HG02571 (cell line): Measurements from ENCODE around the gene NDUFB10.
"Not testable (repeated sequence)": the region's sequence is repeated elsewhere in the genome, so short reads cannot be mapped to it uniquely, and the experiment has no call there.

Source experiments
- ATAC-seq: cut with Tn5 transposase; IDR thresholded peaks from one replicate; pipeline ENCODE4 v1.9.1; 2021; ENCODE audit warnings: mild to moderate bottlenecking, moderate library complexity; ENCODE audit not compliant: unreplicated experiment

Gene NDUFB10

GRCh38 chr16:1959269-1960039 lies at the start of gene NDUFB10:
NDUFB10 (plus strand) TSS chr16:1959538; CDS start chr16:1959625, 87 bp downstream.
- ATAC-seq = peak; percentile 59

DNA sequence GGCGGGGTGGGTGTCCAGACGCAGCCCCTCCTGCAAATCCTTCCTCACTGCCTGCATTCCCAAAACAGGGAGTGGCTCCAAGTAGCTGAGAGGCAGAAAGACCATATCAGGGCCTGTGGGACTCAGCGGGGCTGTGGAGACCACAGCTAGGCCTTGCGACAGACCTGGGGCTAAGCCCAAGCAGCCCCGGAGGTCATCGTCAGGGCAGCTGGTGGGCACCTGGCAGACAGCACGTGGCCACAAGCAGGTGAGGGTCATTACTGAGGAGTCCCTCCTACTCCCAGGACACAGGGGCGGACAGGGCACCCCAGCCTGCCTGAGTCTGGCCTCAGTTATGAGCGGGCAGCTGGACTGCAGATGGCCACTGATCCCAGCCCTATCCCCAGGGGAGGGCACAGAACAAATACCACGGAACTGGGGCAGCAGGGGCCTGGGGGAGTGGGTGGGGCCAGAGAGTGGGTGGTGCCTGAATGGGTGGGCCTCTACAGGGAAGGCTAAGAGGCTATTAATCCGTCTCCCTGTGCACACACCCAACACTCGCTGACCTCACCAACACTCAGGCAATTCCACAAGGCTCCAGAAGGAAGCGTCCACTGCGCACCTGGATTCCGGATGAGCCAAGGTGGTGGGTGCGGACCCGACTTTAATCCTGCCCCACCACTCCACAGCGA lies 49.6 kb upstream of the NDUFB10 start:
- ATAC-seq = no peak

DNA sequence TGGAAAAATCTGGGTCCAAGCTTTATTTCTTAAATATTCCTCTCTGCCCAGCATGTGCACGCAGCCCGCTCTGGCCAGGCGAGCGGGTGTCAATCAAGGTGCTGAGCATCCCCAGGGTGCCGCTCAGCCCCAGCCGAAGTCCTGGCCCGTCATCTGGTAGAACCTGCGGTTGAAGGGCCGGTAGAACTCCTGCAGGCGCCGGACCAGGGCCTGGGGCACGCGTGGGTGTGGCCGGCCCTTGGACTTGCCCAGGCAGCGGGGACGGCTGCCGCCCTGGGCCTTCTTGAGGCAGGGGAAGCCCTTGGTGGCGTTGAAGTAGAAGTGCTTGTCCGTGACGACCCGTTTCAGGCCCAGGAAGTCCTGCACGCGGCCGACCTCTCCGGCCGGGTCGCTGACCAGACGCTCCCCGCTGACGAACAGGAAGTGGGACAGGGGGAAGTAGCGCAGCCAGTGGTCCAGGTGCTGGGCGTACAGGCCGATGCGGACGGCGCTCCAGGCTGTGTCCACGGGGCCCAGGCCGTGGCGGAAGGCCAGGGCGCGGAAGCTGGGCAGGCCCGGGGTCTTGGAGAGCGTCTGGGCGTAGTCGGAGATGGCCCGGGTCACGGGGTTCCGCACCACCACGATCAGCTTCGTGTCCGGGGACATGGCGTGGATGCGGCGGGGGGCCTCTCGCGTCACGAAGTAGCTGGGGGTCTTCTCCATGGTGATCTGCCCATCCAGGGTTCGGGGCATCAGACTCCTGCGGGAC lies 47.7 kb upstream of the NDUFB10 start:
- ATAC-seq = no peak

DNA sequence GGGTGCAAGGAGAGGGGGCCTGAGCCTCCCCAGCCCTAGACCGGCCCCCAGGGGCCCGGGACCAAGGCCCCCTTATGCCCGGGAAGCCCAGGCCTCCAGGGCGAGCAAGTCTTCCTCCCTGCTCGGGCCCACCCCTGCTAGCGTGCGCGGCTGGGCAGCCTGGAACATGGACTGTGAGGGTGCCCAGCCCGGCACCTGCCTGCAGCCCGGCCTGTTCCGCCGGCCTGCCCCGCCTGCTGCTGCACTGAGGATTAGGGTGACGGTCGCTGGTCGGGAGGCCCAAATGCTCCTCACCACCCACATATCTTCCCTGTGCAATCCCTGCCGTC lies 47.2 kb upstream of the NDUFB10 start:
- no peak for ATAC-seq

DNA sequence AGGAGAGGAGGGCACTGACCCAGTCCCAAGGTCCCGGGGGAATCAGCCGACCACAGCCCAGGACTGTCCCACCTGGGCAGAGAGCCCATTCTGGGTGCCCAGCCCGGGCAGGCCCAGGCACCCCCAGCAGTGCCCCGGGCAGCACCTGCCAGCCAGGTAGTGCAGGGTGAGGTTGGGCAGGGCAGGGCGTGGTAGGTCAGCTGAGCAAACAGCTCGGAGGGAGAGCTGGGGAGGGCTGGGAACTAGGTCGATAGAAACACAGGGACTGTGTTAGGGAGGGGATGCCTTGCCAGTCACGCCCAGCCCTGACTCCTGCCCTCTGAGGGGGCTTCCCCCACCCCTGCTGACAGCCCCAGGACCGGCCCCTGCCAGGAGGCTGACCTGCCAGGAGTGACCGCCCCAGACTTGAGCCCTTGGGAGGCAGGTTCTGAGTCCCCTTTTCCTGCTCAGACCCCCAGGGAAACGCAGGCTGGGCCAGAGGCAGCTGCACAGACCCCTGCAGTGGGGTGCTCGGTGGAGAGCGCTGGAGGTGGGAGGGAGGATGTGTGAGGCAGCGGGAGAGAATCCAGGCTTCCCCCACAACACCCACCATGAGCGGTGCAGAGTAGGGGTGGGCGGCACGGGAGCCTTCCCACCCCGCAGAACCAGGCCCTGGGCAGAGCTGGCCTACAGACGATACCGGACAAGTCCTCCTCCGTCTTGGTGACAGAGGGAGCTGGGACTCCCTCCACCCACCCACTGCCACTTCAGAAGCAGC lies 45.8 kb upstream of the NDUFB10 start:
- ATAC-seq = no peak

DNA sequence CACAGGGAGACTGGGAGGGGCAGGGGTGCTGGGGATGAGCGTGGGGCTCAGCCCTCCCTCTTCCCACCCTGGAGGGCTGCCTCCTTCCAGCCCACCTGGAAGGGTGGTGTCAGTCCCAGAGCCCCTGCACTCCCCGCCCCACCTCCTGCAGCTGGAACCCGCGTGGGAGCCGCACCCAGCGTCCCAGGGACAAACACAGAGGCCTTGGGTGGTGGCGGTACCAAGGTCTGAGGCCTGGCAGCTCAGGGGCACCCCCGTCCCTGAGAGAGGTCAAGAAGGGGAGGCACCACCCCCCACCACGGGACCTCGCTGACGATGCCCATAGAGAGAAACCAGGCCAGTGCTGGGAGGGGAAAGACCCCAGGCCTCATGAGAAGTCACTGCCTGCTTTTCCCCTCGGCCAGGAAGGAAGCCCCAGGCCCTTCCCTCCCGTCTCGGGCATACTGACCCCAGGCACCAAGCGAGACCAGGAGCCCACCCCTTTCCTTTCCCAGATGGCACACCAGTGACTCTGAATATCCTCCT lies 45.2 kb upstream of the NDUFB10 start:
- no peak for ATAC-seq

GRCh38 chr16:1914988-1915387 lies 44.4 kb upstream of the NDUFB10 start:
- ATAC-seq = no peak

GRCh38 chr16:1915732-1916639 lies 43.4 kb upstream of the NDUFB10 start:
- no peak for ATAC-seq

- ATAC-seq = no peak
Observed at GRCh38 chr16:1916640-1916990, 42.7 kb upstream of the NDUFB10 start.

GRCh38 chr16:1917056-1917664 lies 42.2 kb upstream of the NDUFB10 start:
- no peak for ATAC-seq

DNA sequence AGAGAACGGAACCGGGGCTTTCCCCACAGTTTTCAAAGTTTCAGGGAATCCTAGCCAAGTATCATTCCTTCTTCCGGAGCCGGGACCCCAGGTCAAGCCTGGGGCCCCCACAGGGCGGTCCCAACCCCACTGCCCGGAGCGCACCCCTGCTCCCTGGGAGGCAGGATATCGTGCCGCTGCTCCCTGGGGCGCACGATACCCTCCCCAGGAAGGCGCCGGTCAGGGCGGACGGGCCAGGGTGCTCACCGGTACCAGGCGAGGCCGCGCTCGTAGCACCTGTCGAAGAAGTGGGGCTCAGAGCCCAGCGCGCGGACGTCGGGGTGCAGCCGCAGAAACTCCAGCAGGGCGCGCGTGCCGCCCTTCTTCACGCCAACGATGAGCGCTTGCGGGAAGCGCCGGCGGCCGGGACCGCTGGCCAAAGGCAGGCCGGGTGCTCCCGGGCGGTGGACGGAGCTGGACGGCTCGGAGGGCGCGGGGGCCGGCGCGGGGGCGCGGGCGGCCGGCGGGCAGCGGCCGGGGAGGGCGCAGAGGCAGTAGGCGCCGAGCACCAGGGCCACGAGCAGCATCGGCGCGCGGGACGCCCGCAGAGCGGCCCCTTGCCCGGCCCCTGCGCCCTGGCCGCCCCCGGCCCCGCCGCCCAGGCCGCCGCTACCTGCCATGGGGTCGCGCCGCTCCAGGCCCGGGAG lies 41.5 kb upstream of the NDUFB10 start:
- no peak for ATAC-seq

DNA sequence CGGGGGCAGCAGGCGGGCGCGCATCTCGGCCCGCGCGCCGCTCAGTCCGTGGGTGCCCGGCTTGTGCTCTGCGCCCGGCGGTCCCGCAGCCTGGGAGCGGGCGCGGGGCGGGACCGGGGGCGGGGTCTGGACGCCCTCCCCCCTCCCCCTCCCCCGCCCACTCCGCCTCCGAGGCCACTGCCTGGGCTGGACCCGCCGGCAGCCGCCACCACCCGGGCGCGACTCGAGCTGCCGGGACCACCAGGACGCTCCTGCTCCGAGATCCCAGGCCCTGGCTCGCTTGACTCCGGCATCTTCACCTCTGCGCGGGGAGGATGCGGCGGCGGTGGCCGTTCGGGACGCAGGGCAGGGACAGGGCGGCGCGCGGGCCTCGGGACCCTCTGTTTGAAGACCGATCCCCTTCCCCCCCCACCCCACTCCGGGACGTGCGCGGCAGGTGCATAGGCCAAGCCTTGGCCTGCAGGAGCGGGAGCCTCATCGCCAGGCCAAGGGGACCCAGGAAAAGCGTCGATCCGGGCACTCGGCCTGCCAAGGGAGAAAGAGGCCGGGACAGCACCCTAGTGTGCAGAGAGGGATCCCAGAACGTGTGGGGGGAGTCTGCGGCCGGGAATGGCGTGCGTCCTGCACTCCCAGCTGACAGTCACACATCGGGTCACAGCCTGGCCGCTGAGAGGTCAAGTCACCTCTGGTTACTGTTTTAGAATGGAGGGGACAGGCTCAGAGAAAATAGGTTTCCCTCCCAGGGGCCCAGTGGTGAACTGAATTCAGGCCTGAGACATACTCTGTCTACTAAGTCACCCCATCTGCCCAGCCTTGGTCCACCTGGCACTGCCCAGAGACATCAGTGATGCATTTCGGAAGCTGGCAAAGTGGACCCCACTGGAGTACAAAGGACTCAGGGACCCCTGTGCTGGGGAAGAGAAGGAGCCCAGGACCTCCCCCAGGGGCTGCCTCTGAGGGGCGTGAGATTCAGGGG lies 40.7 kb upstream of the NDUFB10 start, which contains the start of gene HS3ST6:
Gene HS3ST6 (minus strand): TSS at position 65 of the 976 bp plus-strand sequence. CDS start 92 bp downstream, outside the sequence.
- ATAC-seq = no peak

GRCh38 chr16:1919327-1919998 lies 39.9 kb upstream of the NDUFB10 start:
- ATAC-seq = no peak

GRCh38 chr16:1920122-1920521 lies 39.2 kb upstream of the NDUFB10 start:
- ATAC-seq = not testable (repeated sequence)

DNA sequence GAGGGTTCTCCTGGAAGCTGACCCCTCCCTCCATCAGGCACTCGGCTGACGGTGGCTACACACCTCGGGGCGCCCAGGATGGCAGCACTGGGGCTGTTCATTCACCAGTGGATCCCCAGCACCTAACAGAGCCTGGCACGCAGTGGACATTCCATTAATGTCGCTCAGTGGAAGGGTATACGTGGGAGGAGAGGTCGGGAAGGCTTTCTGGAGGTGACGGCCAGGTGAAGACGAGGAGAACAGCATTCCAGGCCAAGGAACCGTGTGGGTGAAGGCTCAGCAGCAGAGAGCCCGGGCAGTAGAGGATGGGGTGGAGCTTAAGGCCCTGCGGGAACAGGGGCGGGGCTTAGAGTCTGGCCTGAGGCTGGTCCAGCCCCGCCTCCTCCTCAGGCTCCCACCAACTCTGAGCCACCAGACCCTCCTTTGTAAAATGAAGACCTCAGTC lies 38.6 kb upstream of the NDUFB10 start:
- no peak for ATAC-seq

DNA sequence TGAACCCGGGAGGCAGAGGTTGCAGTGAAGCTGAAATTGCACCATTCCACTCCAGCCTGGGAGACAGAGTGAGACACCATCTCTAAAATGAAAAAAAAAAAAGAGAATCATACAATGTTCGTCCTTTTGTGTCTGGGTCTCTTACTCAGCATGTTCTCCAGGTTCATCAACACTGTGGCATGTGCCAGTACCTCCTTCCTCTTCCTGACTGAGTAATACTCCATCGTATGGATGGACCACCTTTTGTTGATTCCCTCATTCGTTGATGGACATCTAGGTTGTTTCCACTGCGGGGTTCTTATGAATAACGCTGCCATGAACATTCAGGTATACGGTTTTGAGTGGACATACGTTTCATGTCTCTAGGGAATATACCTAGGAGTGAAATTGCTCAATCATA lies 37.0 kb upstream of the NDUFB10 start:
- ATAC-seq = no peak
